ENCODE data around the gene GSN. TPM values are rescaled to one million over a fixed set of nuclear protein-coding genes. Genes with fewer than 3 reads are reported as not detected.

Gene GSN
- total RNA-seq, 1 donor from 2014 or later, result 84.7 TPM

GRCh38 chr9:121309171-121309570, 41.2 kb downstream of the GSN start:
- peaks cover 3% of the 10 kb centered on the region for H3K36me3 Mint-ChIP-seq (ENCODE audit: low read depth)
- H3K4me1 Mint-ChIP-seq, result no peaks in the 10 kb centered on the region
- peak overlapping the region; percentile 79 for H3K27ac Mint-ChIP-seq (ENCODE audit: unreplicated experiment)
- H3K4me3 Mint-ChIP-seq, result no peak overlapping the region
- DNase-seq (ENCODE audit: low read depth, low spot score), result no peak
- H3K27me3 Mint-ChIP-seq (ENCODE audit: low read depth), result no peaks in the 10 kb centered on the region
- no peaks in the 10 kb centered on the region for H3K9me3 Mint-ChIP-seq
- no peak for TF ChIP-seq CTCF (conservative IDR thresholded peaks at IDR 0.05)

DNA sequence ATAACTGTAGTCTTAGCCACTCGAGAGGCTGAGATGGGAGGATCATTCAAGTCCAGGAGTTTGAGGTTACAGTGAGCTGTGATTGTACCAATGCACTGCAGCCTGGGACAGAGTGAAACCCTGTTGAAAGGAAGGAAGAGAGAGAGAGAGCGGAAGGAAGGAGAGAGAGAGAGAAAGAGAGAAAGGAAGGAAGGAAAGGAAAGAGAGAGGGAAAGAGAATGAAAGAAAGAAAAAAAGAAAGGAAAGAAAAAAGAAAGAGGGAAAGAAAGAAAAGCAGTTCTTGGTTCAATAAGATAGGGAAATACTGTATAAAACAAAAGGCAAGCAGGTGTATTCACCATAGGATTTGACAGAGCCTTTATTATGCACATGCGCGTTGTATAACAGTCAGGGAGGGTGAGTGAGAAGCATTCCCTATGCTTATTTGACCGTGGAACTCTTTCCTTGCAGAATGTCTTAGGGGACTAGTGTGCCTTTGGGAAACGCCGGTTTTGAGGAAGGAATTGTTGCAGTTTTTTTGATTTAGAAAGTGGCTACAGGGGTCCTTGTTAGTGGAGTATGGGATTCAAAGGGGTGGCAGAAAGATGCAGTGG, 42.0 kb downstream of the GSN start:
- no peak for DNase-seq (ENCODE audit: low read depth, low spot score)
- Mint-ChIP-seq H3K27me3 (ENCODE audit: low read depth) (no peaks in the 10 kb centered on the region), H3K4me3 (no peak overlapping the region), H3K27ac (ENCODE audit: unreplicated experiment) (peak overlapping the region; percentile 6), H3K9me3 (no peaks in the 10 kb centered on the region), H3K4me1 (no peaks in the 10 kb centered on the region), H3K36me3 (ENCODE audit: low read depth) (peaks cover 3% of the 10 kb centered on the region)
- no peak for TF ChIP-seq CTCF (conservative IDR thresholded peaks at IDR 0.05)

- Mint-ChIP-seq H3K9me3 (no peaks in the 10 kb centered on the region), H3K4me3 (no peak overlapping the region), H3K27ac (ENCODE audit: unreplicated experiment) (no peak overlapping the region), H3K36me3 (ENCODE audit: low read depth) (peaks cover 3% of the 10 kb centered on the region), H3K27me3 (ENCODE audit: low read depth) (no peaks in the 10 kb centered on the region), H3K4me1 (no peaks in the 10 kb centered on the region)
- no peak for TF ChIP-seq CTCF (conservative IDR thresholded peaks at IDR 0.05)
- DNase-seq (ENCODE audit: low read depth, low spot score), result no peak
These were observed 42.6 kb downstream of the GSN start for GRCh38 chr9:121310571-121310970.

DNA sequence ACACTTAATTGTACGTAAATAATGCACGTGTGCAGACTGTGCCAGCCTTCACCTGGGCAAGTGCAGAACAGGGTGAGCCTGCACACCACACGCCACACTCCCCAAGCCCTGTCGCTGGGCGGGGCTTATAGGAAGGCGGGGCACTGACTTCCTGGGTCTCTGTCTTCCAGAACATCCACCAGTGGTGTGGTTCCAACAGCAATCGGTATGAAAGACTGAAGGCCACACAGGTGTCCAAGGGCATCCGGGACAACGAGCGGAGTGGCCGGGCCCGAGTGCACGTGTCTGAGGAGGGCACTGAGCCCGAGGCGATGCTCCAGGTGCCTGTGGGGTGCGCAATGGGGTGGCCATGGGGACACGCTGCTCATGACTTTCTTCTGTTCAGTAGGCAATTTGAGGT, 44.2 kb downstream of the GSN start:
- no peaks in the 10 kb centered on the region for H3K27me3 Mint-ChIP-seq (ENCODE audit: low read depth)
- DNase-seq (ENCODE audit: low read depth, low spot score), result no peak
- H3K9me3 Mint-ChIP-seq, result no peaks in the 10 kb centered on the region
- H3K36me3 Mint-ChIP-seq (ENCODE audit: low read depth), result peaks cover 3% of the 10 kb centered on the region
- no peaks in the 10 kb centered on the region for H3K4me1 Mint-ChIP-seq
- no peak for TF ChIP-seq CTCF (conservative IDR thresholded peaks at IDR 0.05)
- no peak overlapping the region for H3K27ac Mint-ChIP-seq (ENCODE audit: unreplicated experiment)
- no peak overlapping the region for H3K4me3 Mint-ChIP-seq

DNA sequence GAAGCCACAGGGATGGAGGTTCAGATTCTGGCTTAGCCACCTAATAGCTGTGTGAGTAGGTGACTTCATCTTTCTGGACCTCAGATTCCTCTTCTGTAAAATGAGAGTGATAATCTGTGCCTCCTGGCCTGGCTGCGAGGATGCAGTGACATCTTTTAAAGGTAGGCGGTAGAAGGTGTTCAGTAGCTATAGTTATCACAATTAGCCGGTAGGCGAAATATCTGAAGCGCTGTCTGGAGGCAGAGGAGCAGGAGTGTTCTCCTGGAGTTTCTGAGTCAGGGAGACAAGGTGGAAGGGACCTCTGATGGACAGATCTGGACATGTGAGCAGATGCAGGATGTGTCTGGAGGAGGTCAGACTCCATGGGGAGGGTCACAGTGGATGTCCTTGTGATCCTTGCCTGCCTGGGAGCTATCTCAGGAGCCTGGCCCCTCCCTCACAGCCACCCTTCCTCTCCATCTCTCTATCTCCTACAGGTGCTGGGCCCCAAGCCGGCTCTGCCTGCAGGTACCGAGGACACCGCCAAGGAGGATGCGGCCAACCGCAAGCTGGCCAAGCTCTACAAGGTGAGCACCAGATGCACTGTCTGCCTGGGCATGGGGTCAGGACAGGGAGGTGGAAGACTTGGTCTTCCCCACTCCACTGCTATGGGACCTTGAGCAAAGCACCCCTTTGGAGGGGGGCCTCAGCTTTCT, 45.6 kb downstream of the GSN start:
- Mint-ChIP-seq H3K36me3 (ENCODE audit: low read depth) (no peaks in the 10 kb centered on the region), H3K27me3 (ENCODE audit: low read depth) (no peaks in the 10 kb centered on the region), H3K27ac (ENCODE audit: unreplicated experiment) (peak overlapping the region; percentile 84), H3K9me3 (no peaks in the 10 kb centered on the region), H3K4me1 (no peaks in the 10 kb centered on the region), H3K4me3 (no peak overlapping the region)
- no peak for TF ChIP-seq CTCF (conservative IDR thresholded peaks at IDR 0.05)
- DNase-seq (ENCODE audit: low read depth, low spot score), result no peak

Data from neural crest cell (in vitro differentiated cells).